Endothelial cell of umbilical vein (primary cell): ENCODE data around the gene ABI3BP.

Experiments
- CTCF ChIP-seq, 2 donors: IDR thresholded peaks; 1 replicate in 1 of 2; 2 replicates in 1 of 2; pipeline ENCODE4 v1.5.1; 2011; ENCODE audit warnings: low read length in 2 of 2, mild to moderate bottlenecking in 2 of 2, moderate library complexity in 2 of 2, control low read depth in 1 of 2, inconsistent platforms in 1 of 2, low read depth in 1 of 2; ENCODE audit not compliant: insufficient read depth in 1 of 2; ENCODE audit errors: extremely low read depth in 1 of 2
- FOS ChIP-seq: IDR thresholded peaks from 2 replicates; pipeline ENCODE4 v1.6.1; 2011; ENCODE audit warnings: mild to moderate bottlenecking, low read length, moderate library complexity, borderline replicate concordance; ENCODE audit not compliant: insufficient read depth
- JUN ChIP-seq: IDR thresholded peaks from 2 replicates; pipeline ENCODE4 v1.6.1; 2011; ENCODE audit warnings: borderline replicate concordance, low read depth; ENCODE audit not compliant: insufficient read length, insufficient read depth
- MAX ChIP-seq: IDR thresholded peaks from 2 replicates; pipeline ENCODE4 v1.6.1; 2011; ENCODE audit not compliant: insufficient read depth, insufficient read length
- MYC ChIP-seq: IDR thresholded peaks from one replicate; pipeline ENCODE4 v1.6.1; 2011; ENCODE audit warnings: mild to moderate bottlenecking, low read depth, low read length
- POLR2A ChIP-seq: IDR thresholded peaks from 2 replicates; pipeline ENCODE4 v1.6.1; 2012; ENCODE audit warnings: low read depth, mild to moderate bottlenecking, control low read depth, low read length

- no peak for TF ChIP-seq POLR2A
- TF ChIP-seq CTCF (IDR thresholded peaks at IDR 0.05; ENCODE audit: extremely low read depth in 1 of 2, insufficient read depth in 1 of 2, low read depth in 1 of 2, low read length in 2 of 2): no peak
- TF ChIP-seq MYC: no peak
- no peak for TF ChIP-seq JUN
- no peak for TF ChIP-seq MAX
- TF ChIP-seq FOS: no peak
These were observed 113.1 kb downstream of the ABI3BP start for GRCh38 chr3:100880072-100880471.
